ENCODE results near the gene TPX2. TPM values are rescaled to one million over a fixed set of nuclear protein-coding genes. Genes with fewer than 3 reads are reported as not detected.

Gene TPX2
- total and polyA plus RNA-seq, 10 of the 15 experiments (the other 5 are each of a cell fraction or from before 2014, with no cell fraction given), result 29.7 to 144 (median 89.0) TPM

DNA sequence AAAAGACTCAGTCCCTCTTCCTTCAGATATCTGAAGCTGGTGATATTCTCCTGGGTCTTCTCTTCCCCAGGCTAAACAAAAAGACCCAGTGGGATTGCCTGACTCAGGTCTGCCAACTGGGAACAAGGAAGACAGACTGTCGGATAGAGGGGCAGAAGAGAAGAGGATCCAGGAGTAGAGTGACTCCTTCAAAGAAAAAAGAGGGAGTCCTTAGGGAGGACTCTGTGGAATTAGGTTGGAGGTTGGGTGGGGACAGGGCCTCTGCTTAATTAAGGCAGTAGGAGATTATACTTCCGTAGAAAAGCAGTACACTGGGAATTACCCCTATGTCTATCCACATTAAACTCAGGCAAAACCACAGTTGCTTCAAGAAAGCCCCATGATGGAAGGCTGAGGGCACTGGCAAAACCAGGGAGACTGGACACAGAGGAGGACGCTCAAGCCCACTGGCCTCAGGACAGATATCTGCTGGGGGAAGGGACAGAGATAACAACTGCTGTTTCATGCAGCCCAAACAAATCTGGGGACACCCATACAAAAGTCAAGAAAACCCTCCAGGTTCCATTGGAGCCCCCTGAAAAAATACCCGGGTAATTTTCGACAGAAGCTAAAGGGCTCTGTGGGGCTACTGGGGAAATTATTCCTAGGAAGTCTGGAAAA, 22.1 kb upstream of the TPX2 start:
- peak overlapping the region; percentile 93 for H3K4me2 ChIP-seq (ENCODE audit: control insufficient read depth, insufficient read depth)
- DNase-seq (ENCODE audit: low read depth, low spot score) (no peak), FAIRE-seq (no peak), ATAC-seq (peak; percentile 21)
- no peak overlapping the region for H2AFZ ChIP-seq (ENCODE audit: control insufficient read depth, low read depth, low read length)
- no peaks in the 10 kb centered on the region for H3K9me3 ChIP-seq (replicated peaks; ENCODE audit: control insufficient read depth, insufficient read depth, low read length)
- H3K27ac ChIP-seq (ENCODE audit: control insufficient read depth, insufficient read depth), result peak overlapping the region; percentile 67
- peaks cover 4 to 13% of the 10 kb centered on the region in 2 experiments; a peak in 3 of 4 replicates for H3K36me3 ChIP-seq (ENCODE audit: control insufficient read depth in 2 of 2, insufficient read depth in 2 of 2, low read length in 1 of 2)
- 8% methylated on average over 5 of the region's 5 CpGs for WGBS (ENCODE audit: insufficient coverage, insufficient replicate concordance, low lambda C conversion rate, missing lambda C conversion rate)
- ChIA-PET CTCF (interaction anchor here (0.8 to 12.7 kb wide), 9 partner anchors 10 to 156 kb away, joined by 3 to 531 read pairs (median 9); no protein-coding TSS in a partner anchor), POLR2A (interaction anchor here (2.5 to 6.1 kb wide), 5 partner anchors 11 to 55 kb away, joined by 20 to 36 read pairs (median 24); no protein-coding TSS in a partner anchor), RAD21 (ENCODE audit: unreplicated experiment) (interaction anchor here (0.9 to 8.8 kb wide), 14 partner anchors 10 to 104 kb away, joined by 3 to 428 read pairs (median 6); no protein-coding TSS in a partner anchor), SMC1A (ENCODE audit: uncharacterized antibody, unreplicated experiment) (interaction anchor here (0.7 to 10.6 kb wide), 11 partner anchors 11 to 82 kb away, joined by 3 to 321 read pairs (median 6); no protein-coding TSS in a partner anchor)
- H4K20me1 ChIP-seq (ENCODE audit: control insufficient read depth, insufficient read depth), result no peaks in the 10 kb centered on the region
- no peak for TF ChIP-seq JUND (IDR thresholded peaks at IDR 0.05; ENCODE audit: low read depth, low read length)
- peak; percentile 2 for TF ChIP-seq RELA (IDR thresholded peaks at IDR 0.05; ENCODE audit: borderline replicate concordance, partially characterized antibody)
- no peak for TF ChIP-seq E2F8 (IDR thresholded peaks at IDR 0.05; ENCODE audit: low read depth, partially characterized antibody)
- intact Hi-C loops (cut with micrococcal nuclease; ENCODE audit: unreplicated experiment) (no loop called here), in situ Hi-C loops (cut with MboI) (no loop called here)
- peak overlapping the region; percentile 72; the same call in 1 of the 2 replicates for H3K4me3 ChIP-seq
- peak overlapping the region; percentile 28 for H3K9ac ChIP-seq (ENCODE audit: control insufficient read depth, insufficient read depth, low read length)
- H3K27me3 ChIP-seq (replicated peaks in 1 of 2; ENCODE audit: control insufficient read depth in 2 of 2, insufficient read depth in 2 of 2, low read length in 1 of 2), result no peaks in the 10 kb centered on the region
- BruUV-seq (replicated peaks), result no TSS peak
- peaks cover 32% of the 10 kb centered on the region for H3K4me1 ChIP-seq (ENCODE audit: control insufficient read depth, insufficient read depth, low read length)
- H3K79me2 ChIP-seq (ENCODE audit: control insufficient read depth, insufficient read depth, low read length), result peaks cover 89% of the 10 kb centered on the region
